Measurements from ENCODE around the gene CCDC33.
A peak's percentile ranks its signal among the peaks of the same experiment; 100 is the strongest.

The CCDC33 gene

GRCh38 chr15:74261041-74261440 lies 24.9 kb downstream of the CCDC33 start:
- no peak for DNase-seq

GRCh38 chr15:74261685-74262084 lies 25.6 kb downstream of the CCDC33 start:
- no peak for DNase-seq

- no peak for DNase-seq
Observed at GRCh38 chr15:74262151-74262550, 26.0 kb downstream of the CCDC33 start.

GRCh38 chr15:74262625-74263024 lies 26.5 kb downstream of the CCDC33 start:
- DNase-seq, result peak; percentile 13

GRCh38 chr15:74263466-74263865 lies 27.3 kb downstream of the CCDC33 start:
- peak; percentile 50 for DNase-seq

- DNase-seq, result peak; percentile 86
Observed at GRCh38 chr15:74264081-74264501, 28.0 kb downstream of the CCDC33 start.

- DNase-seq, result no peak
Observed at GRCh38 chr15:74265046-74265639, 29.0 kb downstream of the CCDC33 start.

- DNase-seq, result no peak
Observed at GRCh38 chr15:74268020-74268419, 31.9 kb downstream of the CCDC33 start.

- no peak for DNase-seq
Observed at GRCh38 chr15:74269362-74270035, 33.4 kb downstream of the CCDC33 start.

- DNase-seq, result no peak
Observed at GRCh38 chr15:74270155-74270554, 34.0 kb downstream of the CCDC33 start.

- no peak for DNase-seq
Observed at GRCh38 chr15:74270854-74271520, 34.9 kb downstream of the CCDC33 start.

- no peak for DNase-seq
Observed at GRCh38 chr15:74272812-74273211, 36.7 kb downstream of the CCDC33 start.

GRCh38 chr15:74274470-74275038 lies 38.4 kb downstream of the CCDC33 start:
- DNase-seq, result no peak

- DNase-seq, result no peak
Observed at GRCh38 chr15:74275957-74276356, 39.8 kb downstream of the CCDC33 start.

- no peak for DNase-seq
Observed at GRCh38 chr15:74276560-74276959, 40.4 kb downstream of the CCDC33 start.

GRCh38 chr15:74277242-74277810 lies 41.2 kb downstream of the CCDC33 start:
- no peak for DNase-seq

GRCh38 chr15:74278207-74278606 lies 42.1 kb downstream of the CCDC33 start:
- no peak for DNase-seq

- no peak for DNase-seq
Observed at GRCh38 chr15:74281147-74282133, 45.3 kb downstream of the CCDC33 start.

- no peak for DNase-seq
Observed at GRCh38 chr15:74283368-74283767, 47.2 kb downstream of the CCDC33 start.

- DNase-seq, result no peak
Observed at GRCh38 chr15:74289671-74290070, 53.5 kb downstream of the CCDC33 start.

- no peak for DNase-seq
Observed at GRCh38 chr15:74290645-74291044, 54.5 kb downstream of the CCDC33 start.

Measured in NCI-H1092 treated with DMSO at 0.1 percent for 48 hours (cell line).